GM20431 (cell line): ENCODE measurements around the gene SLC4A11.

ENCODE experiments used
- in situ Hi-C: fragments of 300-500 bp; cut with MseI, MboI; formaldehyde crosslinking; loops from one replicate; pipeline ENCODE4 v1.15.0; 2020; ENCODE audit warnings: low sequenced_read_pairs; ENCODE audit not compliant: unreplicated experiment

Gene SLC4A11

GRCh38 chr20:3180319-3180718 lies 58.7 kb downstream of the SLC4A11 start:
- in situ Hi-C loops: no loop called here

- in situ Hi-C loops: no loop called here
Measured at GRCh38 chr20:3177746-3178485, 61.1 kb downstream of the SLC4A11 start.
